ENCODE results near the gene NCAPH2. TPM values are rescaled to one million over a fixed set of nuclear protein-coding genes. Genes with fewer than 3 reads are reported as not detected.

The NCAPH2 gene
- total RNA-seq, 6 donors from 2014 or later: 55.4 to 104 (median 62.2) TPM

- H3K36me3 ChIP-seq: peaks cover 11 to 20% (median 19%) of the 10 kb centered on the region in 4 donors
- no peaks in the 10 kb centered on the region for H3K27me3 ChIP-seq
- DNase-seq: peak in 1 of 2 donors; percentile 68
- H3K9me3 ChIP-seq: no peaks in the 10 kb centered on the region
- no peak for ATAC-seq (ENCODE audit: low FRiP score in 2 of 2)
- 57 to 80% methylated on average over 1 to 21 of the region's 21 CpGs for WGBS, 2 donors
- peaks cover 50 to 66% (median 54%) of the 10 kb centered on the region in 4 donors for H3K4me1 ChIP-seq
- no peak overlapping the region for H3K4me3 ChIP-seq
- no peak for TF ChIP-seq POLR2AphosphoS5 (IDR thresholded peaks at IDR 0.05)
- TF ChIP-seq EP300 (IDR thresholded peaks at IDR 0.05): no peak
- no peak for TF ChIP-seq POLR2A (IDR thresholded peaks at IDR 0.05)
- TF ChIP-seq CTCF (IDR thresholded peaks at IDR 0.05): no peak
- H3K27ac ChIP-seq: peak overlapping the region in 2 of 4 donors; percentile 46 to 50
Measured at GRCh38 chr22:50471197-50471847, 36.7 kb upstream of the NCAPH2 start.

DNA sequence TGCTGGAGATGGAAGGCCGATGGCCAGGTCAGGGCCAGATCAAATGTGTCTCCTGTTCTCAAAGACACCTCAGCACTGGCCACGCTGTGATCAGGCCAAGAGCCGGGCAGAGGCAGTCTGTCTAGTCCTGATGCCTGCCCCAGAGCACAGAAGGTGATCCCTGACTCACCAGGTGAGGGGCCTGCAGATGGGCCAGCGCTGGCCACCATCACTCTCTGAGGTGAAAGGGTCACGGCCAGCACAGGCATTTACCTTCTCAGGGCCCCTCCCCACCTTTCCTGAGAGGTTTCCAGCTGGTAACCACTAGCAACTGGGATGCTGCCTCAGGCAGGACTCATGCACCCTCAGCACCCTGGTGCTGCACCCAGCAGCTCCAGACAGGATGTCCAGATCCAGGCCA lies 36.1 kb upstream of the NCAPH2 start:
- no peak for TF ChIP-seq CTCF (IDR thresholded peaks at IDR 0.05)
- no peak for TF ChIP-seq POLR2AphosphoS5 (IDR thresholded peaks at IDR 0.05)
- TF ChIP-seq POLR2A (IDR thresholded peaks at IDR 0.05): no peak
- no peak for TF ChIP-seq EP300 (IDR thresholded peaks at IDR 0.05)
- DNase-seq (no peak), ATAC-seq (ENCODE audit: low FRiP score in 2 of 2) (no peak)
- Histone ChIP-seq H3K36me3 (peaks cover 4 to 13% (median 13%) of the 10 kb centered on the region in 4 donors), H3K4me1 (peaks cover 50 to 66% (median 54%) of the 10 kb centered on the region in 4 donors), H3K27ac (no peak overlapping the region), H3K4me3 (no peak overlapping the region), H3K27me3 (no peaks in the 10 kb centered on the region), H3K9me3 (no peaks in the 10 kb centered on the region)
- WGBS, 2 donors: 20 to 83% methylated on average over 1 to 4 of the region's 5 CpGs

DNA sequence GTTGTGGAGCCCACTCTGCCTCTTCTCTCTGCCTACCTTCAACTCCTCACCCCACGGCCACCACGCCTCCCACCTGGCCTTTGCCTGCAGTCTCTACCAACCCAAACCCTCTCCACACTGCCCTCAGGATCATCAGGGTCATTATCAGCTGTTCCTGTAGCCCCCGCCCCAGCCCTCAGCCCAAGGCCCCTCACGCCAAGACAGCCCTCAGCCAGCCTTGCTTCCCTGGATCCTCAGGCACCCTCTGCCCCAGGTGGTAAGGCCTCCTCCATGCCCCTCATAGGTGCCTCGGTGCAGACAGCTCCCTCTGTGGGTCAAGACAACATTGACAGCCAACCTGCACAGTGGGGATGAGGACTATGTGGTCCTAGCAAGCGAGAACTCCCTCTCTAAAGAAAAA lies 34.9 kb upstream of the NCAPH2 start:
- ATAC-seq (ENCODE audit: low FRiP score in 2 of 2) (no peak), DNase-seq (no peak)
- Histone ChIP-seq H3K36me3 (peaks cover 0 to 2% (median 2%) of the 10 kb centered on the region in 4 donors), H3K4me3 (peak overlapping the region in 1 of 4 donors; percentile 97), H3K27me3 (no peaks in the 10 kb centered on the region), H3K27ac (peak overlapping the region in 1 of 4 donors; percentile 93), H3K9me3 (no peaks in the 10 kb centered on the region), H3K4me1 (peaks cover 50 to 66% (median 54%) of the 10 kb centered on the region in 4 donors)
- TF ChIP-seq CTCF (IDR thresholded peaks at IDR 0.05): peak in 2 of 6 experiments; percentile 5 to 15
- no peak for TF ChIP-seq POLR2AphosphoS5 (IDR thresholded peaks at IDR 0.05)
- WGBS, 2 donors: 77 to 94% methylated on average over 5 to 6 of the region's 6 CpGs

- Histone ChIP-seq H3K27ac (peak overlapping the region; percentile 81 to 93 (median 84)), H3K9me3 (no peaks in the 10 kb centered on the region), H3K36me3 (no peaks in the 10 kb centered on the region), H3K27me3 (no peaks in the 10 kb centered on the region), H3K4me1 (peaks cover 49 to 60% (median 54%) of the 10 kb centered on the region in 4 donors), H3K4me3 (peak overlapping the region; percentile 89 to 99 (median 95))
- DNase-seq (peak; percentile 43 to 91), ATAC-seq (ENCODE audit: low FRiP score in 2 of 2) (peak; percentile 16 to 59)
- 4 to 7% methylated on average over 16 to 37 of the region's 62 CpGs for WGBS, 2 donors
- TF ChIP-seq EP300 (IDR thresholded peaks at IDR 0.05): no peak
- no peak for TF ChIP-seq CTCF (IDR thresholded peaks at IDR 0.05)
- no peak for TF ChIP-seq POLR2A (IDR thresholded peaks at IDR 0.05)
Measured at GRCh38 chr22:50473855-50474671, 34.0 kb upstream of the NCAPH2 start.
